ENCODE results near the gene NAT8L. TPM values are rescaled to one million over a fixed set of nuclear protein-coding genes. Genes with fewer than 3 reads are reported as not detected.

The NAT8L gene, protein sequence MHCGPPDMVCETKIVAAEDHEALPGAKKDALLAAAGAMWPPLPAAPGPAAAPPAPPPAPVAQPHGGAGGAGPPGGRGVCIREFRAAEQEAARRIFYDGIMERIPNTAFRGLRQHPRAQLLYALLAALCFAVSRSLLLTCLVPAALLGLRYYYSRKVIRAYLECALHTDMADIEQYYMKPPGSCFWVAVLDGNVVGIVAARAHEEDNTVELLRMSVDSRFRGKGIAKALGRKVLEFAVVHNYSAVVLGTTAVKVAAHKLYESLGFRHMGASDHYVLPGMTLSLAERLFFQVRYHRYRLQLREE
- total RNA-seq (2022; extraction: Qiagen RNA extraction; ENCODE audit: low read depth): 9.9 to 15.0 TPM (median 13.8 TPM) in 5 replicates

DNA sequence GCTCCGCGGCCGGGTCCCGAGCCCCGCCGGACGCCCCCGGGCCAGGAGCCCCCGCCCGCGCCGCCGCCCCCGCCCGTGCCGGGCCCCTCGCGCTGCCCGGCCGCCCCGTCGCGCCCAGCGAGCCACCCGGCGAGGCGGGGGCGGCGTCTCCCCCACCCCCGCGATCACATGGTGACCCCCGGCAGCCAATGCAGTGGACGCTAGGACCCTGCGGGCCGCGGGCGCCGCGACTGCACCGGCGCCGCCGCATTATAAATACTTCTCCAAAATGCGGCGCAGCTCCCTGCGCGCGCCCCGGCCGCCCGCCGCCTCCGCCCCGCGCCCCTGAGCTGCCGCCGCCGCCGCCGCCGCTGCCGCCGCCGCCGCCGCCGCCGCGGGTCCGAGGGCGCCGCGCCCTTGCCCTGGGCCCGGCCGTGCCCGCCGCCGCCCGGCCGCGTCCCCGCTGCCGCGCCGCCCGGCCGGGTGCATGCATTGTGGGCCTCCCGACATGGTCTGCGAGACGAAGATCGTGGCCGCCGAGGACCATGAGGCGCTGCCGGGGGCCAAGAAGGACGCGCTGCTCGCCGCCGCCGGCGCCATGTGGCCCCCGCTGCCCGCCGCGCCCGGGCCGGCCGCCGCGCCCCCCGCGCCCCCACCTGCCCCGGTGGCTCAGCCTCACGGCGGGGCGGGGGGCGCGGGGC is at the start of gene NAT8L:
Gene NAT8L (plus strand): TSS at position 282 of the 680 bp plus-strand sequence. CDS start 185 bp downstream, at position 467.

Other genes with a start within 250 kb of the NAT8L start
- 25.4 to 31.2 TPM (median 29.1 TPM) in 5 replicates for gene LETM1, start 203.2 kb upstream of the NAT8L start, total RNA-seq (2022; extraction: Qiagen RNA extraction; ENCODE audit: low read depth)
- 39.8 to 47.2 TPM (median 44.3 TPM) in 5 replicates for gene NSD2, start 187.9 kb upstream of the NAT8L start, total RNA-seq (2022; extraction: Qiagen RNA extraction; ENCODE audit: low read depth)
- gene NELFA, start 50.4 kb upstream of the NAT8L start, total RNA-seq (2022; extraction: Qiagen RNA extraction; ENCODE audit: low read depth): 17.4 to 24.2 TPM (median 23.6 TPM) in 5 replicates
- 7.1 to 7.7 TPM (median 7.4 TPM) in 5 replicates for gene HAUS3, start 182.8 kb downstream of the NAT8L start, total RNA-seq (2022; extraction: Qiagen RNA extraction; ENCODE audit: low read depth)
- gene POLN, start 182.8 kb downstream of the NAT8L start, total RNA-seq (2022; extraction: Qiagen RNA extraction; ENCODE audit: low read depth): 0.40 to 0.79 TPM (median 0.55 TPM) in 5 replicates
- gene MXD4, start 202.8 kb downstream of the NAT8L start, total RNA-seq (2022; extraction: Qiagen RNA extraction; ENCODE audit: low read depth): 11.4 to 20.7 TPM (median 17.6 TPM) in 5 replicates